Right cardiac atrium (tissue), 5 donors: ENCODE measurements around the gene EIF4EBP3. TPM values are rescaled to one million over a fixed set of nuclear protein-coding genes. Genes with fewer than 3 reads are reported as not detected.

Source experiments
- ATAC-seq, 2 donors: fragments of 200-7000 bp; cut with Tn5 transposase; one replicate each; pipeline versions ENCODE4 v1.8.0 to v1.9.1; 2020; ENCODE audit warnings: moderate library complexity in 2 of 2, mild to moderate bottlenecking in 1 of 2
- DNase-seq, 3 donors: peaks; one replicate each; pipeline ENCODE4 v3.0.0-alpha.2; 2020
- H3K27ac ChIP-seq: one replicate; pipeline ENCODE4 v1.5.1; 2013; ENCODE audit warnings: mild to moderate bottlenecking, low read length, control low read depth, moderate library complexity
- H3K27me3 ChIP-seq: one replicate; pipeline ENCODE4 v1.6.1; 2013; ENCODE audit not compliant: control insufficient read depth, insufficient read depth
- H3K4me1 ChIP-seq: one replicate; pipeline ENCODE4 v1.6.1; 2013; ENCODE audit warnings: low read length; ENCODE audit not compliant: control insufficient read depth, insufficient read depth
- H3K4me3 ChIP-seq: one replicate; pipeline ENCODE4 v1.5.1; 2013; ENCODE audit warnings: low read length, control low read depth
- H3K9me3 ChIP-seq: one replicate; pipeline ENCODE4 v1.6.1; 2013; ENCODE audit warnings: low read length; ENCODE audit not compliant: control insufficient read depth
- WGBS: extraction: QIAGEN DNeasy Blood & Tissue Kit; methylation state at CpG from one replicate; pipeline ENCODE4 v1.1.7; 2013; 5-methylcytosine and 5-hydroxymethylcytosine counted together
- intact Hi-C, 4 donors: fragments of 100-400 bp; cut with DNase I; formaldehyde crosslinking; loops; one replicate each; pipeline versions ENCODE4 v1.11.0 to v1.14.0; 2022 to 2023
- polyA plus RNA-seq: library from polyadenylated mRNA; stranded (reverse); fragments of 200-250 nt; gene quantifications from one replicate; pipeline ENCODE4 v1.2.3, GENCODE V29; 2013
- total RNA-seq, 4 donors: library from RNA; stranded (reverse); fragmentation: NEBNext Ultra II Directional; extraction: Animal tissue kit (Norgen Biotek cat#: 25700); gene quantifications; one replicate each; pipeline ENCODE4 v1.2.1, GENCODE V29; 2021
- donor health status: healthy with polysubstance abuse.
- donor health status: DM: no; HTN: yes; CAD: no.
- donor health status: DM: no; HTN: no; CAD: no.
- donor health status: DM: no; HTN: yes; CAD: no; lungs with severe emphysema.
- donor health status: DM: yes; HTN: yes; CAD: no.

EIF4EBP3 gene
- total and polyA plus RNA-seq, 5 donors: 11.2 to 24.6 (median 13.4) TPM

DNA sequence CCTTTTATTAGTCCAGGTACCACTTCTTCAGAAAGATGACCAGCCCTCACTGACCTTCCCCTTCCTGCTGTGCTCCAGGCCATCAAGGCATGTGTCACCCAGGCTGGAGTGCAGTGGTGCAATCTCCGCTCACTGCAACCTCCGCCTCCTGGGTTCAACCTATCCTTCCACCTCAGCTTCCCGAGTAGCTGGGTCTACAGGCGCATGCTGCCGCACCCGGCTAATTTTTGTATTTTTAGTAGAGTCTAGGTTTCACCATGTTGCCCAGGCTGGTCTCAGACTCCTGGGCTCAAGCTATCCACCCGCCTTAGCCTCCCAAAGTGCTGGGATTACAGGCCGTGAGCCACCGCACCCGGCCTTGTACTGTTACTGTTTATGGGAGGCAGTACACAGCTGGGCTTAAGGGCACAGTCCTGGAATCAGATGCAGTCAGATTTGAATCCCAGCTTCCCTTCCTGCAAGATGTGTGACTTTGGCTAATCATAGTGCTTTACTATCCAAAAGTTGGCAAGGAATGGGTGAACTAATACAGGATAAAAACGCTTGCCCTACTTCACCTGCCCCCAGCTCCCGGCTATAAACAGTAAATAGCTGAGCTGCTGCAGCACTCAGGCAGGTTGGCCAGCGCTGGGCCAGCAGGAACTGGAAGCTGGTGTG is 483 bp upstream of the EIF4EBP3 start:
- ATAC-seq: peak; percentile 0 to 1
- WGBS: 45% methylated on average over 13 of the region's 13 CpGs
- Histone ChIP-seq H3K4me1 (peaks cover 21% of the 10 kb centered on the region), H3K27me3 (no peaks in the 10 kb centered on the region), H3K9me3 (no peaks in the 10 kb centered on the region), H3K4me3 (no peak overlapping the region), H3K27ac (peak overlapping the region; percentile 53)
- peak in 1 of 3 donors; percentile 48 for DNase-seq
- intact Hi-C loops: loop anchor here in 1 of 4 donors (5.0 kb wide), 1 partner anchor 90 kb away; the partner anchor contains the start of gene TMCO6

DNA sequence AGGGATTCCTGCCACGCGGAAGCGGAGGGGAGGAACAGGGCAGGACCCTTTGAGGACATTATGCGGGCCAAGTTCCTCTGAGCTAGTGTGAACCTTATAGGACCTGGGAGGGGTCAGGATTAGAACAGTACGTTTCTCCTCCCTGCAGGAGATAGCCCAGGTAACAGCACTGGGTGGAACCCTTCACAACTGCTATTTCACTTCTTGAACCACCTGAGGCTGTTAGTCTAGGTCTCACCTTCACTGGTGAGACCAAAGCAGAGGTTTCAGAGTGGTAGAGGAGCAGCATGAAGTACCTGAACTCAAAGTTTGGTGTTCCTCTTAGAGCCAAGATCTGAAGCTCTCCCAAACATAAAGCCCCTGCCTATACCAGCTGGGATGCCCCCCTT is 832 bp downstream of the EIF4EBP3 start:
- Histone ChIP-seq H3K27me3 (no peaks in the 10 kb centered on the region), H3K4me3 (peak overlapping the region; percentile 56), H3K4me1 (peaks cover 21% of the 10 kb centered on the region), H3K27ac (peak overlapping the region; percentile 98), H3K9me3 (no peaks in the 10 kb centered on the region)
- DNase-seq (no peak), ATAC-seq (peak; percentile 76 to 78)
- WGBS: 1% methylated on average over 5 of the region's 5 CpGs
- intact Hi-C loops: loop anchor here in 1 of 4 donors (5.0 kb wide), 1 partner anchor 89 kb away; the partner anchor contains the start of gene TMCO6

DNA sequence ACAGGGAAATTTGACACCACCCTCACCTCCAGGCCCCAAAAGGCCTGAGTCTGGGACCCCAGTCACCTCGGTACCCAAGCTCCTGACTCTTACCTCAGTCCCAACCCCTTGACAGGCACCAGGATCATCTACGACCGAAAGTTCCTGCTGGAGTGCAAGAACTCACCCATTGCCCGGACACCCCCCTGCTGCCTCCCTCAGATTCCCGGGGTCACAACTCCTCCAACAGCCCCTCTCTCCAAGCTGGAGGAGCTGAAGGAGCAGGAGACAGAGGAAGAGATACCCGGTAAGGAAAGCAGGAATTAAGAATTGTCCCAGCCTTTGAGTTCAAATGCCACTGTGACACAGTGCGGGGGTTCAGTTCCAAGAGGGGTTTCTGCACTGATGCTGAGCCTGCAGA is 1.3 kb downstream of the EIF4EBP3 start:
- peak overlapping the region; percentile 98 for H3K27ac ChIP-seq
- 81% methylated on average over 7 of the region's 7 CpGs for WGBS
- intact Hi-C loops: loop anchor here in 1 of 4 donors (5.0 kb wide), 1 partner anchor 89 kb away; the partner anchor contains the start of gene TMCO6
- no peaks in the 10 kb centered on the region for H3K9me3 ChIP-seq
- H3K4me1 ChIP-seq: peaks cover 21% of the 10 kb centered on the region
- no peak overlapping the region for H3K4me3 ChIP-seq
- ATAC-seq (no peak), DNase-seq (no peak)
- no peaks in the 10 kb centered on the region for H3K27me3 ChIP-seq

- no peaks in the 10 kb centered on the region for H3K9me3 ChIP-seq
- 55% methylated on average over 3 of the region's 3 CpGs for WGBS
- no peaks in the 10 kb centered on the region for H3K27me3 ChIP-seq
- H3K4me3 ChIP-seq: no peak overlapping the region
- H3K27ac ChIP-seq: peak overlapping the region; percentile 98
- intact Hi-C loops: loop anchor here in 1 of 4 donors (5.0 kb wide), 1 partner anchor 88 kb away; the partner anchor contains the start of gene TMCO6
- H3K4me1 ChIP-seq: peaks cover 23% of the 10 kb centered on the region
- DNase-seq: peak in 1 of 3 donors; percentile 67
- peak in 1 of 2 donors; percentile 26 for ATAC-seq
Observed at GRCh38 chr5:140549237-140550144, 2.0 kb downstream of the EIF4EBP3 start.

GRCh38 chr5:140550147-140551079 is 3.0 kb downstream of the EIF4EBP3 start:
- WGBS: 83% methylated on average over 11 of the region's 11 CpGs
- H3K27ac ChIP-seq: peak overlapping the region; percentile 98
- intact Hi-C loops: no loop called here
- H3K4me3 ChIP-seq: no peak overlapping the region
- H3K4me1 ChIP-seq: peaks cover 25% of the 10 kb centered on the region
- no peak for ATAC-seq
- no peaks in the 10 kb centered on the region for H3K27me3 ChIP-seq
- no peak for DNase-seq
- H3K9me3 ChIP-seq: no peaks in the 10 kb centered on the region

DNA sequence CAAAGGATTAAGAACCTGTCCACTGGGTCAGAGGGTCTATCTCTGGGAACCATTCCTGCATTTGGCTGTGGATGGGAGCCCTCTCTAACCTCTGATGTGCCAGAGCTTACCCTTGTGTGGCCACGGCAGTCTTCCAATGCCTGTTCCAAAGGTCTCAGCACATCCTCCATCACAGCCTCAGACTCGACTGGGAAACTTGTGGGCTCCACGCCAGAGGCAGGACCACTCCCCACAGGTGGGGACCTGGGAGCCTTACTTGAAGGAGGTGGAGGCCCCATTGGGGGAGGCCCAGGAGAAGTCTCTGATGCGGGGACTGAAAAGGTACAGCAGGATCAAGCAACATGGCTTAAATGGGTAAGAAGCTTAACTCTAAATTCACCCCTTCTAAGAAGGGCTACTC is 4.4 kb downstream of the EIF4EBP3 start:
- Histone ChIP-seq H3K27me3 (no peaks in the 10 kb centered on the region), H3K4me3 (no peak overlapping the region), H3K27ac (no peak overlapping the region), H3K9me3 (no peaks in the 10 kb centered on the region), H3K4me1 (peaks cover 25% of the 10 kb centered on the region)
- WGBS: 89% methylated on average over 4 of the region's 4 CpGs
- intact Hi-C loops: no loop called here
- no peak for DNase-seq
- ATAC-seq: no peak

DNA sequence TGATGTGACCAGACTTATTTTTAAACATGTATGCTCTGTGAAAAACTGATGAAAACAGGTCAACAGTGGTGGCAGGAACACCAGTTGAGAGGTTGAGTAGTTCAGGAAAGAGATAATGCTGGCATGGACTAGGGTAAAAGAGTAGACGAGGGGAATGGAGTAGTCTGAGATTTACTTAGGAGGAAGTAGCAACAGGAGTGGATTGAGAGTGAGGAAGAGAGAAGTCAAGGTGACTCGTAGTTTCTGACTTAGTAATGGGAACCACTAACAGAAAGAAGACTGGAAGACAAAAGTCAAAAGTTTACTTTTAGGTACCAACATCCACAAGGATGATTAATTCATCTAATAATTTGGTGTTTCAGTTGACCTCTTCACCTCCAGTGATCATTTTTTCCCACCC is 6.2 kb downstream of the EIF4EBP3 start:
- intact Hi-C loops: no loop called here
- no peak for DNase-seq
- 63% methylated on average over 2 of the region's 2 CpGs for WGBS
- Histone ChIP-seq H3K4me1 (peaks cover 17% of the 10 kb centered on the region), H3K27me3 (no peaks in the 10 kb centered on the region), H3K9me3 (no peaks in the 10 kb centered on the region), H3K27ac (no peak overlapping the region), H3K4me3 (no peak overlapping the region)
- ATAC-seq: no peak

- peaks cover 9% of the 10 kb centered on the region for H3K4me1 ChIP-seq
- H3K27ac ChIP-seq: no peak overlapping the region
- intact Hi-C loops: no loop called here
Observed at GRCh38 chr5:140554454-140554853, 7.0 kb downstream of the EIF4EBP3 start.

DNA sequence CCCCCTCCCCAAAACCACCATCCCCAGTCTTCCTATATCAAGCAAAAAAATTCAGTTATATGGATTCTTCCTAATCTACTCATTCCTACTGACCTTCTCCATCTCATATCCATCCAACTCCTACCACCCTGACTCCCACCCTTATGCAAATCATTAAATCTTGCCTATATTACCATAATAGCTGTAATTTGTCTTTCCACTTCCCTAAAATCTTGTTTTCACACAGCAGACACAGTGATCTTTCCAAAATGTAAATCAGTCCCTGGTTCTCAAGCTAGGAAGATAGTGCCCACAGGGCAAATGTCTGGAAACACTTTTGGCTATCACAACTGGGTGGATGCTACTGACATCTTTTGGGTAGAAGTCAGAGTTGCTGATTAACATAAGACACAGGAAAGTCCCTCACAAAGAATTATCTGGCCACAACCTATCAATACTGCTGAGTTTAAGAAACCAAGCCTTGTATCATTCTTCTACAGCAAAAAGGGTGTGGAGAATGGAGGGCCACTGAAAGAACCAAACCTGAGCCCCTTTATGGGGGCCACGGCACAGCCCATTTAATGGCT is 8.4 kb downstream of the EIF4EBP3 start:
- WGBS: 78% methylated on average over 1 of the region's 1 CpG
- intact Hi-C loops: loop anchor here in 2 of 4 donors (5.0 kb wide), 2 partner anchors 81 to 86 kb away; partner anchors contain the start of gene TMCO6 (in 1 of the 2)
- H3K27me3 ChIP-seq: no peaks in the 10 kb centered on the region

More at GRCh38 chr5:140554454-140554853, 7.0 kb downstream of the EIF4EBP3 start:
- H3K27me3 ChIP-seq: no peaks in the 10 kb centered on the region
- ATAC-seq (no peak), DNase-seq (no peak)
- H3K4me3 ChIP-seq: no peak overlapping the region
- H3K9me3 ChIP-seq: no peaks in the 10 kb centered on the region
- WGBS: 41% methylated on average over 2 of the region's 2 CpGs

GRCh38 chr5:140556438-140556837 is 9.0 kb downstream of the EIF4EBP3 start:
- DNase-seq (no peak), ATAC-seq (no peak)
- H3K27ac ChIP-seq: no peak overlapping the region
- intact Hi-C loops: loop anchor here in 2 of 4 donors (5.0 kb wide), 2 partner anchors 81 to 86 kb away; partner anchors contain the start of gene TMCO6 (in 1 of the 2)
- no peaks in the 10 kb centered on the region for H3K27me3 ChIP-seq
- WGBS: 5% methylated on average over 6 of the region's 6 CpGs
- H3K9me3 ChIP-seq: no peaks in the 10 kb centered on the region
- peak overlapping the region; percentile 83 for H3K4me3 ChIP-seq
- H3K4me1 ChIP-seq: peaks cover 8% of the 10 kb centered on the region

More for the DNA sequence above, 8.4 kb downstream of the EIF4EBP3 start:
- Histone ChIP-seq H3K4me3 (peak overlapping the region; percentile 83), H3K9me3 (no peaks in the 10 kb centered on the region), H3K4me1 (peaks cover 8% of the 10 kb centered on the region), H3K27ac (no peak overlapping the region)
- no peak for ATAC-seq
- DNase-seq: no peak
